ENCODE results near the gene ALB.

ALB gene

GRCh38 chr4:73429826-73430587, 25.9 kb downstream of the ALB start:
- Histone ChIP-seq H3K27ac (no peak overlapping the region), H3K4me2 (ENCODE audit: low read length) (no peak overlapping the region), H3K27me3 (ENCODE audit: control insufficient read depth, insufficient read depth, low read length) (no peaks in the 10 kb centered on the region), H3K4me1 (no peaks in the 10 kb centered on the region), H3K9ac (no peak overlapping the region), H3K4me3 (ENCODE audit: low read depth, low read length) (no peak overlapping the region), H2AFZ (no peak overlapping the region), H3K9me3 (ENCODE audit: control insufficient read depth, low read length) (no peaks in the 10 kb centered on the region), H3K36me3 (ENCODE audit: control insufficient read depth, insufficient read depth, low read length) (no peaks in the 10 kb centered on the region), H3K79me2 (no peaks in the 10 kb centered on the region)
- no peak for TF ChIP-seq CTCF (IDR thresholded peaks at IDR 0.05)

- no peak overlapping the region for H3K27ac ChIP-seq
- no peaks in the 10 kb centered on the region for H3K36me3 ChIP-seq (ENCODE audit: control insufficient read depth, insufficient read depth, low read length)
- no peak overlapping the region for H3K9ac ChIP-seq
- H3K4me1 ChIP-seq, result no peaks in the 10 kb centered on the region
- H3K27me3 ChIP-seq (ENCODE audit: control insufficient read depth, insufficient read depth, low read length), result no peaks in the 10 kb centered on the region
- H3K9me3 ChIP-seq (ENCODE audit: control insufficient read depth, low read length), result no peaks in the 10 kb centered on the region
- H3K4me3 ChIP-seq (ENCODE audit: low read depth, low read length), result no peak overlapping the region
- H3K4me2 ChIP-seq (ENCODE audit: low read length), result no peak overlapping the region
- H2AFZ ChIP-seq, result no peak overlapping the region
- no peak for TF ChIP-seq CTCF (IDR thresholded peaks at IDR 0.05)
- H3K79me2 ChIP-seq, result no peaks in the 10 kb centered on the region
Measured at GRCh38 chr4:73431813-73432168, 27.7 kb downstream of the ALB start.

- no peak for TF ChIP-seq CTCF (IDR thresholded peaks at IDR 0.05)
- H3K27me3 ChIP-seq (ENCODE audit: control insufficient read depth, insufficient read depth, low read length), result no peaks in the 10 kb centered on the region
- no peaks in the 10 kb centered on the region for H3K4me1 ChIP-seq
- no peak overlapping the region for H3K4me2 ChIP-seq (ENCODE audit: low read length)
- no peaks in the 10 kb centered on the region for H3K79me2 ChIP-seq
- H3K27ac ChIP-seq, result no peak overlapping the region
- no peaks in the 10 kb centered on the region for H3K9me3 ChIP-seq (ENCODE audit: control insufficient read depth, low read length)
- H3K9ac ChIP-seq, result no peak overlapping the region
- H3K36me3 ChIP-seq (ENCODE audit: control insufficient read depth, insufficient read depth, low read length), result no peaks in the 10 kb centered on the region
- H3K4me3 ChIP-seq (ENCODE audit: low read depth, low read length), result no peak overlapping the region
- no peak overlapping the region for H2AFZ ChIP-seq
Measured at GRCh38 chr4:73432169-73433000, 28.3 kb downstream of the ALB start.

DNA sequence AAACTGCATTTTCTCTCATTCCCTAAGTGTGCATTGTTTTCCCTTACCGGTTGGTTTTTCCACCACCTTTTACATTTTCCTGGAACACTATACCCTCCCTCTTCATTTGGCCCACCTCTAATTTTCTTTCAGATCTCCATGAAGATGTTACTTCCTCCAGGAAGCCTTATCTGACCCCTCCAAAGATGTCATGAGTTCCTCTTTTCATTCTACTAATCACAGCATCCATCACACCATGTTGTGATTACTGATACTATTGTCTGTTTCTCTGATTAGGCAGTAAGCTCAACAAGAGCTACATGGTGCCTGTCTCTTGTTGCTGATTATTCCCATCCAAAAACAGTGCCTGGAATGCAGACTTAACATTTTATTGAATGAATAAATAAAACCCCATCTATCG, 29.1 kb downstream of the ALB start:
- Histone ChIP-seq H2AFZ (no peak overlapping the region), H3K27ac (no peak overlapping the region), H3K4me2 (ENCODE audit: low read length) (no peak overlapping the region), H3K79me2 (no peaks in the 10 kb centered on the region), H3K9ac (no peak overlapping the region), H3K4me1 (no peaks in the 10 kb centered on the region), H3K36me3 (ENCODE audit: control insufficient read depth, insufficient read depth, low read length) (no peaks in the 10 kb centered on the region), H3K27me3 (ENCODE audit: control insufficient read depth, insufficient read depth, low read length) (no peaks in the 10 kb centered on the region), H3K4me3 (ENCODE audit: low read depth, low read length) (no peak overlapping the region), H3K9me3 (ENCODE audit: control insufficient read depth, low read length) (no peaks in the 10 kb centered on the region)
- no peak for TF ChIP-seq CTCF (IDR thresholded peaks at IDR 0.05)
